GM19193 (cell line): ENCODE measurements around the gene CD63.

ENCODE experiments used
- POLR2A ChIP-seq: IDR thresholded peaks from 4 replicates; pipeline ENCODE4 v1.6.1; 2011; ENCODE audit not compliant: insufficient read depth, insufficient read length; ENCODE audit errors: extremely low read depth

The CD63 gene

GRCh38 chr12:55732288-55732687, 3.5 kb upstream of the CD63 start:
- TF ChIP-seq POLR2A, result no peak

GRCh38 chr12:55729819-55730818, 1.3 kb upstream of the CD63 start:
- no peak for TF ChIP-seq POLR2A

GRCh38 chr12:55728186-55728938, 447 bp downstream of the CD63 start:
- no peak for TF ChIP-seq POLR2A

- TF ChIP-seq POLR2A, result no peak
Observed at GRCh38 chr12:55727643-55728185, 1.1 kb downstream of the CD63 start.

- TF ChIP-seq POLR2A, result no peak
Observed at GRCh38 chr12:55726971-55727370, 1.8 kb downstream of the CD63 start.

GRCh38 chr12:55725556-55725955, 3.3 kb downstream of the CD63 start:
- no peak for TF ChIP-seq POLR2A

GRCh38 chr12:55724940-55725309, 3.9 kb downstream of the CD63 start:
- TF ChIP-seq POLR2A, result no peak

- no peak for TF ChIP-seq POLR2A
Observed at GRCh38 chr12:55724226-55724939, 4.4 kb downstream of the CD63 start.

- TF ChIP-seq POLR2A, result peak; percentile 7
Observed at GRCh38 chr12:55723516-55724225, 5.1 kb downstream of the CD63 start.

GRCh38 chr12:55722948-55723347, 5.9 kb downstream of the CD63 start:
- no peak for TF ChIP-seq POLR2A

- no peak for TF ChIP-seq POLR2A
Observed at GRCh38 chr12:55721601-55722213, 7.1 kb downstream of the CD63 start.

- TF ChIP-seq POLR2A, result no peak
Observed at GRCh38 chr12:55720894-55721444, 7.8 kb downstream of the CD63 start.

GRCh38 chr12:55720071-55720564, 8.7 kb downstream of the CD63 start, which contains the start of gene RDH5:
RDH5 (plus strand) TSS chr12:55720393; CDS start chr12:55721185, 792 bp downstream.
- no peak for TF ChIP-seq POLR2A

- TF ChIP-seq POLR2A, result no peak
Observed at GRCh38 chr12:55719371-55719770, 9.4 kb downstream of the CD63 start.
